ENCODE data around the gene AGPAT4. TPM values are rescaled to one million over a fixed set of nuclear protein-coding genes. Genes with fewer than 3 reads are reported as not detected.

The AGPAT4 gene
- total and polyA plus RNA-seq, 3 donors from 2014 or later: 5.4 to 7.2 (median 6.4) TPM

DNA sequence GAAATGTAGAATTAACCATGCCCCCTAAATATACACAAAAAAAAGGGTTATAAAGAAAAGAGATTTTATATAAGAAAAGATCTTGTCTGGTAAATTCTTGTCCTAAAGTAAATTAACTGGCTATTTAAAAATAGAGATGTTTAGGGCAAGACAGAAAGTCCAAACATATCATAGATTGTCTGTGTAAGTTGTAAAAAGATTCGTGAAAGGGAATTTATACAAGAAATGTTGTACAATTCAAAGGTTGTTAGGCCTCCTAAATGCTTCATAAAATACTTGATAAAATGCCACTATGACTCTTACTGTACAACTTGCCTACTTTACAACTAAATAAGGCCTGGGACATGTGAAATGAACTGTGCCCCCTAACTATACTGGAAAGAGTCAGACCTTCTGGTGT, 21.9 kb upstream of the AGPAT4 start:
- no peaks in the 10 kb centered on the region for H3K9me3 ChIP-seq
- no peak for TF ChIP-seq CTCF (IDR thresholded peaks at IDR 0.05)
- TF ChIP-seq POLR2A (IDR thresholded peaks at IDR 0.05): no peak
- no peak overlapping the region for H3K27ac ChIP-seq
- no peaks in the 10 kb centered on the region for H3K27me3 ChIP-seq
- DNase-seq: no peak
- intact Hi-C loops (cut with DNase I; ENCODE audit: low total_unique reads): no loop called here
- WGBS, 2 donors: 90 to 96% methylated on average over 1 of the region's 1 CpG
- H3K4me3 ChIP-seq: no peak overlapping the region
- H3K36me3 ChIP-seq (ENCODE audit: low read depth, missing control alignments): no peaks in the 10 kb centered on the region
- no peaks in the 10 kb centered on the region for H3K4me1 ChIP-seq

DNA sequence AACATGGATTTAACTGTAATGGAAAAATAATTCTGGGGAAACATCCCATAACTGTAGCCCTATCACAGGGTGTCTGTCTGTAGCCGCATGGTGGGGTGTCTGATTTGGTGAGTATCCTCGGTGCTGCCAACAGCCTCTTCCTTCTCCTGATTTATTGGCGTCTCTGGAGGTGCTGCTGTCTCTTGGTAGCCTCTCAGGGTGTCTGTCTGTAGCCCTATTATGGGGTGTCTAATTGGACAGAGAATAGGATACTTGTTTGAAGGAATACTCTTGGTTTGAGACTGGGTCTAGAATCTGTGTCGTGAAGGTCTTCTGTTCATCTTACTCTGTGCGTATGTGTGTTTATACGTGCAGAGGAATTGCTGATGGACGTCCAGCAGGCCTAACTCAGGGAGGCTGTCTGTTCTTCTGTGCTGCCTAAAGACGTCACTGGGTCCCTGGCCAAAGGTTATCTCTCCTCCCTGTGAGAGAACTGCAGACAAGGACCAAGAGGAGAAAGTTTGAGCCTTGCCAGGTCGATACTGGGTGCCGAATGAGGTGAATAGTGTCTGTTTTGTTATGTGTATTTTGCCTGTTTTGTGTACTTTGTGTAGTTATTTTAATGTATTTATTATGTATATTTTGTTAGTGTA, 18.9 kb upstream of the AGPAT4 start:
- 86% methylated on average over 10 of the region's 10 CpGs for WGBS, 2 donors
- H3K27ac ChIP-seq: no peak overlapping the region
- intact Hi-C loops (cut with DNase I; ENCODE audit: low total_unique reads): no loop called here
- DNase-seq: no peak
- H3K27me3 ChIP-seq: no peaks in the 10 kb centered on the region
- TF ChIP-seq CTCF (IDR thresholded peaks at IDR 0.05) (no peak), POLR2A (IDR thresholded peaks at IDR 0.05) (no peak)
- H3K4me3 ChIP-seq: no peak overlapping the region
- no peaks in the 10 kb centered on the region for H3K9me3 ChIP-seq
- H3K4me1 ChIP-seq: no peaks in the 10 kb centered on the region
- H3K36me3 ChIP-seq (ENCODE audit: low read depth, missing control alignments): no peaks in the 10 kb centered on the region

DNA sequence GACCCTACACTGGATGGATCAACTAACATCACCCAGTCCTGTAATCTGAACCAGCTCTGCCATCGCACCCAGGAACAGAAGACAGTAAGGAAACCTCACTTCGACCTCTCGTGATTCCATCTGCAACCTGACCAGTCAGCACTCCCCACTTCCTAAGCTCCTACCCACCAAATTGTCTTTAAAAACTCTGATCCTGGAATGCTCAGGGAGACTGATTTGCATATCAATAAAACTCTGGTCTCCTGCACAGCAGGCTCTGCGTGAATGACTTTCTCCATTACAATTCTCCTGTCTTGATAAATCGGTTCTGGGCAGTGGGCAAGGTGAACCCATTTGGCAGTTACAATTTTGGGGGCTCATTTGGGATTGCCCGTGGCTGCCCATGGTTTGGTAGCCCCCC, 18.3 kb upstream of the AGPAT4 start:
- Histone ChIP-seq H3K27ac (no peak overlapping the region), H3K9me3 (no peaks in the 10 kb centered on the region), H3K4me3 (no peak overlapping the region), H3K36me3 (ENCODE audit: low read depth, missing control alignments) (no peaks in the 10 kb centered on the region), H3K27me3 (no peaks in the 10 kb centered on the region), H3K4me1 (no peaks in the 10 kb centered on the region)
- intact Hi-C loops (cut with DNase I; ENCODE audit: low total_unique reads): no loop called here
- TF ChIP-seq POLR2A (IDR thresholded peaks at IDR 0.05) (no peak), CTCF (IDR thresholded peaks at IDR 0.05) (no peak)
- DNase-seq: no peak
- WGBS, 2 donors: 83 to 91% methylated on average over 4 to 6 of the region's 6 CpGs

GRCh38 chr6:161290751-161291150, 16.9 kb upstream of the AGPAT4 start:
- no peak overlapping the region for H3K4me3 ChIP-seq
- TF ChIP-seq POLR2A (IDR thresholded peaks at IDR 0.05) (no peak), CTCF (IDR thresholded peaks at IDR 0.05) (no peak)
- no peaks in the 10 kb centered on the region for H3K9me3 ChIP-seq
- WGBS, 2 donors: 80 to 84% methylated on average over 3 of the region's 3 CpGs
- no peaks in the 10 kb centered on the region for H3K4me1 ChIP-seq
- no peak overlapping the region for H3K27ac ChIP-seq
- intact Hi-C loops (cut with DNase I; ENCODE audit: low total_unique reads): no loop called here
- no peak for DNase-seq
- no peaks in the 10 kb centered on the region for H3K36me3 ChIP-seq (ENCODE audit: low read depth, missing control alignments)
- H3K27me3 ChIP-seq: no peaks in the 10 kb centered on the region

- intact Hi-C loops (cut with DNase I; ENCODE audit: low total_unique reads): no loop called here
- Histone ChIP-seq H3K9me3 (no peaks in the 10 kb centered on the region), H3K4me1 (no peaks in the 10 kb centered on the region), H3K27ac (no peak overlapping the region), H3K4me3 (no peak overlapping the region), H3K36me3 (ENCODE audit: low read depth, missing control alignments) (no peaks in the 10 kb centered on the region), H3K27me3 (no peaks in the 10 kb centered on the region)
- TF ChIP-seq POLR2A (IDR thresholded peaks at IDR 0.05): no peak
- no peak for TF ChIP-seq CTCF (IDR thresholded peaks at IDR 0.05)
- WGBS, 2 donors: 86 to 91% methylated on average over 5 of the region's 5 CpGs
- DNase-seq: no peak
Observed at GRCh38 chr6:161284653-161285052, 10.8 kb upstream of the AGPAT4 start.

All from testis (tissue), 3 donors.